Lung (tissue), 12 donors: ENCODE measurements around the gene ALG6. TPM values are rescaled to one million over a fixed set of nuclear protein-coding genes. Genes with fewer than 3 reads are reported as not detected.

Experiments
- ATAC-seq: fragments of 200-7000 bp; cut with Tn5 transposase; one replicate; pipeline ENCODE4 v1.9.1; 2020; ENCODE audit warnings: moderate number of reproducible peaks; ENCODE audit not compliant: insufficient read depth, low FRiP score
- DNase-seq, 3 donors: peaks; one replicate each; pipeline ENCODE4 v3.0.0-alpha.2; 2013 to 2017
- H3K27ac ChIP-seq, 2 donors: one replicate each; pipeline ENCODE4 v1.5.1; 2013; ENCODE audit warnings: mild to moderate bottlenecking in 2 of 2, moderate library complexity in 2 of 2, control low read depth in 1 of 2, inconsistent platforms in 1 of 2, low read depth in 1 of 2, low read length in 1 of 2
- H3K27me3 ChIP-seq, 3 donors: one replicate each; pipeline ENCODE4 v1.5.1; 2013; ENCODE audit warnings: low read length in 2 of 3; ENCODE audit not compliant: control insufficient read depth in 3 of 3, insufficient read depth in 3 of 3
- H3K36me3 ChIP-seq, 4 donors: one replicate each; pipeline ENCODE4 v1.5.1; 2013; ENCODE audit warnings: low read length in 4 of 4, mild to moderate bottlenecking in 1 of 4, moderate library complexity in 1 of 4; ENCODE audit not compliant: control insufficient read depth in 4 of 4, insufficient read depth in 4 of 4
- H3K4me1 ChIP-seq, 5 donors: one replicate each; pipeline ENCODE4 v1.5.1; 2013; ENCODE audit warnings: low read length in 5 of 5, mild to moderate bottlenecking in 2 of 5, moderate library complexity in 1 of 5; ENCODE audit not compliant: control insufficient read depth in 5 of 5, insufficient read depth in 5 of 5
- H3K4me3 ChIP-seq: one replicate; pipeline ENCODE4 v1.5.1; 2013; ENCODE audit warnings: mild to moderate bottlenecking, control low read depth, moderate library complexity
- H3K9ac ChIP-seq, 2 donors: one replicate each; pipeline ENCODE4 v1.5.1; 2013; ENCODE audit warnings: low read length in 2 of 2, control low read depth in 1 of 2; ENCODE audit not compliant: insufficient read depth in 1 of 2
- H3K9me3 ChIP-seq, 4 donors: one replicate each; pipeline ENCODE4 v1.5.1; 2013; ENCODE audit warnings: low read length in 3 of 4, mild to moderate bottlenecking in 1 of 4, moderate library complexity in 1 of 4; ENCODE audit not compliant: control insufficient read depth in 4 of 4, insufficient read depth in 3 of 4
- WGBS, 2 donors: extraction: QIAGEN DNeasy Blood & Tissue Kit; methylation state at CpG; one replicate each; pipeline ENCODE4 v1.1.7; 2013; 5-methylcytosine and 5-hydroxymethylcytosine counted together
- polyA plus RNA-seq, 2 donors: library from polyadenylated mRNA; stranded (reverse); fragments of 200-250 nt; gene quantifications; one replicate each; pipeline ENCODE4 v1.2.1, GENCODE V29; 2013
- total RNA-seq, 2 donors: library from RNA; depleted of rRNA in 1 of 2; stranded (reverse); fragments of >200 nt in 1 of 2; gene quantifications; one replicate each; pipeline ENCODE4 v1.2.1, GENCODE V29; 2014 to 2021
- TF ChIP-seq, protein P1 (sequence below): IDR thresholded peaks from 2 replicates; pipeline ENCODE4 v1.5.1; 2012; ENCODE audit warnings: mild to moderate bottlenecking; ENCODE audit errors: control extremely low read depth, extremely low read depth
- donor health status: control.
- donor health status: control.
- donor health status: Bipolar disorder and iron deficiency.
- donor health status: healthy.
- donor health status: DM: yes; HTN: yes; CAD: no.

Gene ALG6
- total and polyA plus RNA-seq, 4 donors = 8.2 to 25.3 (median 11.8) TPM

DNA sequence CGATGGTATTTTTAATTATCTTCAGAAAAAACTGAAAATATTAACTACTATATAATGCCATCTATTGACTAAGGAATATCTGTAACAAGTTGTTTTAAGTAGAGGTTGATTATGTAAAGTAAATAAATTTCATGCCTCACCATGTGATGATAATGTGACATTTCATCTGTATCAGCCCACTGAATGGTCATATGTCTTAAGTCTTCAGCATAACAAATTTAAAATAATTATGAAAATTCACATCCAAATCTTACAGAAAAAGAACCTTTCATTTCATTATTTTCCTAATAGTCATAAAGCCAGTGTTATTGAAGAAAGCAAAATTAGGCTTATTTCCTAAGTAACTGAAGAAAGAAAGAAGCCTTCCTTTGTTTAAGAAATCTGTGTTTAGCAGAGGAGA, 83.0 kb downstream of the ALG6 start:
- DNase-seq (no peak), ATAC-seq (no peak)
- Histone ChIP-seq H3K36me3 (no peaks in the 10 kb centered on the region), H3K4me1 (peaks cover 0 to 9% (median 0%) of the 10 kb centered on the region in 5 donors), H3K27me3 (no peaks in the 10 kb centered on the region), H3K27ac (no peak overlapping the region), H3K9me3 (no peaks in the 10 kb centered on the region), H3K9ac (no peak overlapping the region), H3K4me3 (no peak overlapping the region)
- 75 to 78% methylated on average over 1 of the region's 1 CpG for WGBS, 2 donors
- TF ChIP-seq, protein P1, sequence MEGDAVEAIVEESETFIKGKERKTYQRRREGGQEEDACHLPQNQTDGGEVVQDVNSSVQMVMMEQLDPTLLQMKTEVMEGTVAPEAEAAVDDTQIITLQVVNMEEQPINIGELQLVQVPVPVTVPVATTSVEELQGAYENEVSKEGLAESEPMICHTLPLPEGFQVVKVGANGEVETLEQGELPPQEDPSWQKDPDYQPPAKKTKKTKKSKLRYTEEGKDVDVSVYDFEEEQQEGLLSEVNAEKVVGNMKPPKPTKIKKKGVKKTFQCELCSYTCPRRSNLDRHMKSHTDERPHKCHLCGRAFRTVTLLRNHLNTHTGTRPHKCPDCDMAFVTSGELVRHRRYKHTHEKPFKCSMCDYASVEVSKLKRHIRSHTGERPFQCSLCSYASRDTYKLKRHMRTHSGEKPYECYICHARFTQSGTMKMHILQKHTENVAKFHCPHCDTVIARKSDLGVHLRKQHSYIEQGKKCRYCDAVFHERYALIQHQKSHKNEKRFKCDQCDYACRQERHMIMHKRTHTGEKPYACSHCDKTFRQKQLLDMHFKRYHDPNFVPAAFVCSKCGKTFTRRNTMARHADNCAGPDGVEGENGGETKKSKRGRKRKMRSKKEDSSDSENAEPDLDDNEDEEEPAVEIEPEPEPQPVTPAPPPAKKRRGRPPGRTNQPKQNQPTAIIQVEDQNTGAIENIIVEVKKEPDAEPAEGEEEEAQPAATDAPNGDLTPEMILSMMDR = no peak

DNA sequence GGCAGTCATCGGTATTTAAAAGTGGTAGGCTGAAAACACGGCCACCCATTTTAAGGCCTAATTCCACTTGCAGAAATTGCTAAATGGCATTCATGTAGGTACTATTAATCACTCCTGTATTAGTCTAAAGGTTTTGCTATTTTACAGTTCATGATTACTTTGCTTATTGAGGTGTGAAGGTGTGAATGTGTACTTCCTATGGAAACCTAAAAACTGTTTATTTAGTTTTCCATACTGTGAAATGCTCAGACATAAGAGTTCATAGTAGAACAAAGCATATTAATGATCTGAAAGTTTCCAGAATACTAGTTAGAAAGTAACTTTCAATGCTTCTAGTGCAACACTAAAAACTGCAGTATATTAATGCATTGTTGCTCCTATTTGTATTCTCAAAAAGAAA, 85.8 kb downstream of the ALG6 start:
- TF ChIP-seq, protein P1 = no peak
- Histone ChIP-seq H3K9ac (no peak overlapping the region), H3K4me1 (peaks cover 0 to 9% (median 0%) of the 10 kb centered on the region in 5 donors), H3K4me3 (no peak overlapping the region), H3K27ac (no peak overlapping the region), H3K9me3 (no peaks in the 10 kb centered on the region), H3K27me3 (no peaks in the 10 kb centered on the region), H3K36me3 (no peaks in the 10 kb centered on the region)
- no peak for ATAC-seq
- WGBS, 2 donors = 98% methylated on average over 2 of the region's 2 CpGs
- DNase-seq = no peak

DNA sequence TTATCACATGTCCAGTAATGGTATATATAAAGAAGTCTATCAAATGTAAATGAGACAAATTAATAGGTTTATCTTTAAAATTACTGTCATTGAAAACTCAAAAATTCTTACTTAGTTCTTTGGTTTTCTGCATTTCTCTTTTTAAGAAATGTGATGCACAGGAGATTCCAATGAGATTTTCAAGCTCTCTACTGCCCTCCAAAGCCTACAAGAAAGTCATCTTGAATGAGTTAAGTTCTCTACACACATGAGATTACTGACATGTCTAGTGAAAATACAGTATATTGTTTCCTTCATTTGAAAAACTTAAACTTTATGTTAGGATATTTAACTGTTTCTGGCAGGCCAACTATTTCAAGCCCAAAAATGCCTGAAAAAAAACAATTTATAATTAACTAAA, 86.8 kb downstream of the ALG6 start:
- DNase-seq = peak in 2 of 3 donors; percentile 33 to 53
- H3K36me3 ChIP-seq = no peaks in the 10 kb centered on the region
- TF ChIP-seq, protein P1 = no peak
- ATAC-seq = no peak
- no peak overlapping the region for H3K27ac ChIP-seq
- no peaks in the 10 kb centered on the region for H3K27me3 ChIP-seq
- no peaks in the 10 kb centered on the region for H3K9me3 ChIP-seq
- H3K4me3 ChIP-seq = no peak overlapping the region
- H3K4me1 ChIP-seq = peaks cover 0 to 9% (median 0%) of the 10 kb centered on the region in 5 donors
- no peak overlapping the region for H3K9ac ChIP-seq

DNA sequence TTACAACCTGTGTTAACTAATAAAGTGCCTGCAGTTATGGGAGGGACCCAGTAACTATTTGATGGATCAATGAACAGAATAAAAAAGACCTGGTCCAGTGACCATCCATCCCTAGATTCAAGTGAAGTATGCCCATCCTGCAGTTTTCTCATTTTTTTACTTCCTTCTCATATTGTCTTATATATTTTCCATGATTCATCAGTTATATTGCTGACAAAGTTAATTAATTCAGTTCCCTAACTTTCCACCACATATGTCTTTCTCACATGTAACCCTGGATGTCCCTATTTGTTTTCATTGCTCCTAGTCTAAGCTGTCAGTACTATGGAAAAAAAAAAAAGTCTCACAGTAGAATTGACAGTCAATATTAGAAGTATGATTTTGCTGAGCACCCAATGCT, 91.3 kb downstream of the ALG6 start:
- no peaks in the 10 kb centered on the region for H3K4me1 ChIP-seq
- TF ChIP-seq, protein P1 = no peak
- DNase-seq (no peak), ATAC-seq (no peak)
- H3K9ac ChIP-seq = no peak overlapping the region
- H3K9me3 ChIP-seq = peaks cover 0 to 6% (median 0%) of the 10 kb centered on the region in 4 donors
- no peak overlapping the region for H3K27ac ChIP-seq
- peaks cover 0 to 6% (median 2%) of the 10 kb centered on the region in 4 donors for H3K36me3 ChIP-seq
- no peak overlapping the region for H3K4me3 ChIP-seq
- H3K27me3 ChIP-seq = no peaks in the 10 kb centered on the region
